ENCODE measurements around the gene NFX1. TPM values are rescaled to one million over a fixed set of nuclear protein-coding genes. Genes with fewer than 3 reads are reported as not detected.

NFX1 gene
- total RNA-seq, 4 donors from 2014 or later, result 31.7 to 53.9 (median 42.3) TPM

GRCh38 chr9:33414268-33414667 is 124.0 kb downstream of the NFX1 start:
- 26 to 34% methylated on average over 2 to 3 of the region's 3 CpGs for WGBS, 2 donors (ENCODE audit: low coverage in 1 of 2)

DNA sequence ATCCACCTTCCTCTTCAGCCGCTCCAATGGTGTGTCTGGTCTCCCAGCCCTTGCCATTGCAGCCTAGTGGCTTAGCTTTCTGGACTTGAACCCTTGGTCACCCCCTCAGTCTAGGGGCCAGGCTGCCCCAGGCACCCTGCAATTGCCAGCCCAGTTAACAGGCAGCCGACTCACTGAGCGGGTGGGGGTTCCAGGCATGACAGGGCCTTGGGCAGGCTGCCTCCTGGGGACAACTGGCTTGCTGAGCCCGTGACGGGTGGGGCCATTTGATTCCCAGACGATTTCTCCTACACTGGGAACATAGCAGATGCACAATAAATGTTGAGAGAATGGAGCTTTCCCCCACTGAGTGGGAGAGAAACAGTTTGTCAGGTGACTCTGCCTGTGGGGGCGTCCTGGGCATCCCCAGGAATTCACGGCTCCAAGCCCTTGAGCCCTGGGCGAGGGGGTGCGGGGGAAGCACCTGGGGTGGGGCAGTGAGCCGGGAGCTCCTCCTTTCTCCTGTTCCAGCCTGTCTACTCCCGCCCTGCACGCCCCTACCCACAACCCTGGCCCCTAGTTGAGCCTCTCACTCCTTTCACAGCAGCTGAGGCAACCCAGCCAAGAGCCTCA is 124.7 kb downstream of the NFX1 start:
- Histone ChIP-seq H3K4me3 (no peak overlapping the region), H3K36me3 (no peaks in the 10 kb centered on the region), H3K9me3 (no peaks in the 10 kb centered on the region), H3K27ac (no peak overlapping the region), H3K27me3 (peaks cover 6% of the 10 kb centered on the region), H3K4me1 (peaks cover 0 to 11% (median 0%) of the 10 kb centered on the region in 3 donors)
- WGBS, 2 donors (ENCODE audit: low coverage in 1 of 2), result 53% methylated on average over 2 of the region's 13 CpGs; no CpG with 5 or more reads in 1 of the 2 donors
- ATAC-seq, result peak; percentile 27
- TF ChIP-seq POLR2A (IDR thresholded peaks at IDR 0.05) (no peak), CTCF (IDR thresholded peaks at IDR 0.05) (no peak), POLR2AphosphoS5 (IDR thresholded peaks at IDR 0.05) (no peak), EP300 (IDR thresholded peaks at IDR 0.05) (no peak)

More at GRCh38 chr9:33414268-33414667, 124.0 kb downstream of the NFX1 start:
- Histone ChIP-seq H3K27me3 (peaks cover 6% of the 10 kb centered on the region), H3K4me3 (no peak overlapping the region), H3K9me3 (no peaks in the 10 kb centered on the region), H3K27ac (no peak overlapping the region), H3K4me1 (peaks cover 0 to 11% (median 0%) of the 10 kb centered on the region in 3 donors), H3K36me3 (no peaks in the 10 kb centered on the region)
- ATAC-seq, result no peak
- TF ChIP-seq POLR2A (IDR thresholded peaks at IDR 0.05), result no peak
- no peak for TF ChIP-seq POLR2AphosphoS5 (IDR thresholded peaks at IDR 0.05)
- no peak for TF ChIP-seq EP300 (IDR thresholded peaks at IDR 0.05)
- no peak for TF ChIP-seq CTCF (IDR thresholded peaks at IDR 0.05)

- TF ChIP-seq CTCF (IDR thresholded peaks at IDR 0.05) (peak in 3 of 4 experiments; percentile 70 to 81 (median 74)), POLR2A (IDR thresholded peaks at IDR 0.05) (no peak), POLR2AphosphoS5 (IDR thresholded peaks at IDR 0.05) (no peak), EP300 (IDR thresholded peaks at IDR 0.05) (no peak)
- Histone ChIP-seq H3K27me3 (peaks cover 6% of the 10 kb centered on the region), H3K36me3 (no peaks in the 10 kb centered on the region), H3K4me1 (peaks cover 0 to 11% (median 0%) of the 10 kb centered on the region in 3 donors), H3K27ac (no peak overlapping the region), H3K4me3 (no peak overlapping the region), H3K9me3 (no peaks in the 10 kb centered on the region)
- 20 to 23% methylated on average over 1 to 9 of the region's 9 CpGs for WGBS, 2 donors (ENCODE audit: low coverage in 1 of 2)
- ATAC-seq, result peak; percentile 54
Observed at GRCh38 chr9:33415501-33416038, 125.3 kb downstream of the NFX1 start.

- Histone ChIP-seq H3K36me3 (no peaks in the 10 kb centered on the region), H3K27ac (no peak overlapping the region), H3K27me3 (peaks cover 6% of the 10 kb centered on the region), H3K4me3 (no peak overlapping the region), H3K4me1 (peaks cover 0 to 11% (median 0%) of the 10 kb centered on the region in 3 donors), H3K9me3 (no peaks in the 10 kb centered on the region)
- WGBS, 2 donors (ENCODE audit: low coverage in 1 of 2), result 47% methylated on average over 3 of the region's 5 CpGs; no CpG with 5 or more reads in 1 of the 2 donors
- ATAC-seq, result no peak
- TF ChIP-seq CTCF (IDR thresholded peaks at IDR 0.05) (no peak), POLR2A (IDR thresholded peaks at IDR 0.05) (no peak), EP300 (IDR thresholded peaks at IDR 0.05) (no peak), POLR2AphosphoS5 (IDR thresholded peaks at IDR 0.05) (no peak)
Observed at GRCh38 chr9:33416996-33417395, 126.7 kb downstream of the NFX1 start.

- peaks cover 0 to 11% (median 0%) of the 10 kb centered on the region in 3 donors for H3K4me1 ChIP-seq
- H3K9me3 ChIP-seq, result no peaks in the 10 kb centered on the region
- peaks cover 6% of the 10 kb centered on the region for H3K27me3 ChIP-seq
- no peak overlapping the region for H3K27ac ChIP-seq
- no peak overlapping the region for H3K4me3 ChIP-seq
- no peaks in the 10 kb centered on the region for H3K36me3 ChIP-seq
- ATAC-seq, result no peak
- WGBS, 2 donors (ENCODE audit: low coverage in 1 of 2), result 93% methylated on average over 3 of the region's 8 CpGs; no CpG with 5 or more reads in 1 of the 2 donors
- TF ChIP-seq POLR2A (IDR thresholded peaks at IDR 0.05), result no peak
- no peak for TF ChIP-seq EP300 (IDR thresholded peaks at IDR 0.05)
- no peak for TF ChIP-seq POLR2AphosphoS5 (IDR thresholded peaks at IDR 0.05)
- no peak for TF ChIP-seq CTCF (IDR thresholded peaks at IDR 0.05)
Observed at GRCh38 chr9:33418090-33418489, 127.8 kb downstream of the NFX1 start.

Data from gastroesophageal sphincter (tissue), 4 donors.